Transverse colon (tissue), 4 donors: Measurements from ENCODE around the gene PDE2A. TPM values are rescaled to one million over a fixed set of nuclear protein-coding genes. Genes with fewer than 3 reads are reported as not detected.

Source experiments
- DNase-seq: peaks from one replicate; pipeline ENCODE4 v3.0.0-alpha.2; 2019
- H3K27ac ChIP-seq, 4 donors: fragments of 200-600 bp; sonication (generic); 2 replicates each; pipeline ENCODE4 v1.5.1; 2016 to 2018; ENCODE audit warnings: inconsistent platforms in 4 of 4
- H3K27me3 ChIP-seq: fragments of 200-600 bp; sonication (generic); 2 replicates; pipeline ENCODE4 v1.5.1; 2017; ENCODE audit warnings: inconsistent platforms
- H3K36me3 ChIP-seq, 4 donors: fragments of 200-600 bp; sonication (generic); 2 replicates each; pipeline ENCODE4 v1.5.1; 2017 to 2019; ENCODE audit warnings: inconsistent platforms in 4 of 4
- H3K4me1 ChIP-seq, 4 donors: fragments of 200-600 bp; sonication (generic); 2 replicates each; pipeline ENCODE4 v1.5.1; 2017 to 2020; ENCODE audit warnings: inconsistent platforms in 4 of 4
- H3K4me3 ChIP-seq, 4 donors: fragments of 200-600 bp; sonication (generic); 1 replicate in 1 of 4; 2 replicates in 3 of 4; pipeline versions ENCODE4 v1.5.1 to v1.6.1; 2017 to 2019; ENCODE audit warnings: inconsistent platforms in 4 of 4
- H3K9me3 ChIP-seq, 2 donors: fragments of 200-600 bp; sonication (generic); 2 replicates each; pipeline ENCODE4 v1.5.1; 2017 to 2019; ENCODE audit warnings: inconsistent platforms in 2 of 2
- EP300 ChIP-seq: sonication (generic); formaldehyde crosslinking; IDR thresholded peaks from one replicate; pipeline ENCODE4 v1.6.1; 2017; ENCODE audit warnings: antibody characterized with exemption, low read depth
- POLR2A ChIP-seq: fragments of 450-650 bp; IDR thresholded peaks from one replicate; pipeline ENCODE4 v1.6.1; 2016; ENCODE audit warnings: antibody characterized with exemption, mild to moderate bottlenecking, moderate library complexity
- POLR2AphosphoS5 ChIP-seq, 3 donors: sonication (generic); formaldehyde crosslinking; IDR thresholded peaks; one replicate each; pipeline ENCODE4 v1.6.1; 2016; ENCODE audit warnings: antibody characterized with exemption in 3 of 3
- WGBS, 2 donors: methylation state at CpG; one replicate each; pipeline ENCODE4 v1.1.5; 2018; ENCODE audit warnings: low coverage in 1 of 2; 5-methylcytosine and 5-hydroxymethylcytosine counted together
- in situ Hi-C, 4 donors: fragments of 200-750 bp; cut with MboI; loops; one replicate each; pipeline versions ENCODE4 v1.15.0 to v1.15.1; 2017; ENCODE audit warnings: low sequenced_read_pairs in 3 of 4, low pct_ligation_motif_present in 1 of 4, low pct_unique_long_range_greater_than_20kb in 1 of 4
- intact Hi-C: fragments of 100-400 bp; cut with DNase I; formaldehyde crosslinking; loops from one replicate; pipeline ENCODE4 v1.15.1; 2023; ENCODE audit warnings: low total_unique reads
- total RNA-seq, 4 donors: library from RNA; depleted of rRNA; stranded (reverse); fragments of >200 nt; gene quantifications; one replicate each; pipeline ENCODE4 v1.1.0, GENCODE V29; 2016
- TF ChIP-seq, protein P1 (sequence below), 5 experiments: fragments of 200-600 bp in 3 of 5; fragments of 450-650 bp in 2 of 5; sonication (generic) in 3 of 5; IDR thresholded peaks; 1 replicate in 2 of 5; 2 replicates in 3 of 5; pipeline ENCODE4 v1.5.1; 2016 to 2017; ENCODE audit warnings: antibody characterized with exemption in 5 of 5, inconsistent platforms in 3 of 5, mild to moderate bottlenecking in 2 of 5, moderate library complexity in 1 of 5

Gene PDE2A
- total RNA-seq, 4 donors from 2014 or later: 6.6 to 41.9 (median 17.1) TPM

DNA sequence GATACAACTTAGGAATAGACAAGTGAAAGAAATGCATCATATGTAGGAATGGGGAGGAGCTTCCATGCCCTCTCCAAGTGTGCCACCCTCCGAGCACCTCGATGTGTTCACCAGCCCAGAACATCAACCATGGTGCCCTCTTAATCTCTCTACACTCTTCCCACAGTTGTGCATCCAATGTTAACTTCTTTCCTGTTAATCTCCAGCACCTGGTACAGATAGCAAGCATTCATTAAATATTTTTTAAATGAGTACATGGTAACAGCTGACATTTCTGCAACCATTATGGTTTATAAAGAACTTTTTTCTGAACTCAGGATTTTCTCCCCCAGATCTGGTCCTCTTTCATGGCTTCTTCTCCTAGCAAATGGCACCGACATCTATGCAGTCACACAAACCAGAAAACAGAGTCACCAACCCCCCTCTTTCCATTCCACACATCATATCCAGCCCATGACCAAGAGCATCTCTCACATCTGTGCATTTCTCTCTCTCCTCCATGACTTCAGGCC lies 121.8 kb downstream of the PDE2A start:
- Histone ChIP-seq H3K36me3 (no peaks in the 10 kb centered on the region), H3K9me3 (no peaks in the 10 kb centered on the region), H3K27ac (no peak overlapping the region), H3K4me3 (no peak overlapping the region), H3K27me3 (no peaks in the 10 kb centered on the region), H3K4me1 (no peaks in the 10 kb centered on the region)
- WGBS, 2 donors: 82 to 93% methylated on average over 3 of the region's 3 CpGs
- no peak for DNase-seq
- intact Hi-C loops (no loop called here), in situ Hi-C loops (no loop called here)
- TF ChIP-seq EP300 (no peak), POLR2AphosphoS5 (IDR thresholded peaks at IDR 0.05) (no peak), POLR2A (no peak)
- TF ChIP-seq, protein P1, sequence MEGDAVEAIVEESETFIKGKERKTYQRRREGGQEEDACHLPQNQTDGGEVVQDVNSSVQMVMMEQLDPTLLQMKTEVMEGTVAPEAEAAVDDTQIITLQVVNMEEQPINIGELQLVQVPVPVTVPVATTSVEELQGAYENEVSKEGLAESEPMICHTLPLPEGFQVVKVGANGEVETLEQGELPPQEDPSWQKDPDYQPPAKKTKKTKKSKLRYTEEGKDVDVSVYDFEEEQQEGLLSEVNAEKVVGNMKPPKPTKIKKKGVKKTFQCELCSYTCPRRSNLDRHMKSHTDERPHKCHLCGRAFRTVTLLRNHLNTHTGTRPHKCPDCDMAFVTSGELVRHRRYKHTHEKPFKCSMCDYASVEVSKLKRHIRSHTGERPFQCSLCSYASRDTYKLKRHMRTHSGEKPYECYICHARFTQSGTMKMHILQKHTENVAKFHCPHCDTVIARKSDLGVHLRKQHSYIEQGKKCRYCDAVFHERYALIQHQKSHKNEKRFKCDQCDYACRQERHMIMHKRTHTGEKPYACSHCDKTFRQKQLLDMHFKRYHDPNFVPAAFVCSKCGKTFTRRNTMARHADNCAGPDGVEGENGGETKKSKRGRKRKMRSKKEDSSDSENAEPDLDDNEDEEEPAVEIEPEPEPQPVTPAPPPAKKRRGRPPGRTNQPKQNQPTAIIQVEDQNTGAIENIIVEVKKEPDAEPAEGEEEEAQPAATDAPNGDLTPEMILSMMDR (IDR thresholded peaks at IDR 0.05): no peak

DNA sequence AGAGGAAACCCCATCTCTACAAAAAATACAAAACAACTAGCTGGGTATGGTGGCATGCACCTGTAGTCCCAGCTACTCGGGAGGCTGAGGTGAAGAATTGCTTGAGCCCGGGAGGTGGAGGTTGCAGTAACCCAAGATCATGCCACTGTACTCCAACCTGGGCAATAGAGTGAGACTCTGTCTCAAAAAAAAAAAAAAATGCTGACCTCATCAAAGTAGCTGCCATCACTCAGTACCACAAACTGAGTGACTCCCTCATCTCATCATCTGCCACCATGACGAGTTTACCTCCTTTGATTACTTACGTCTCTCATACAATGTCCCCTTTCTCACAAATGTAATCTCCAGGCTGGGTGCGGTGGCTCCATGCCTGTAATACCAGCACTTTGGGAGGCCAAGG lies 122.7 kb downstream of the PDE2A start:
- DNase-seq: no peak
- in situ Hi-C loops (no loop called here), intact Hi-C loops (no loop called here)
- H3K27me3 ChIP-seq: no peaks in the 10 kb centered on the region
- H3K36me3 ChIP-seq: no peaks in the 10 kb centered on the region
- H3K9me3 ChIP-seq: no peaks in the 10 kb centered on the region
- H3K4me1 ChIP-seq: no peaks in the 10 kb centered on the region
- 90 to 100% methylated on average over 2 to 5 of the region's 5 CpGs for WGBS, 2 donors
- TF ChIP-seq EP300 (no peak), POLR2AphosphoS5 (IDR thresholded peaks at IDR 0.05) (no peak), POLR2A (no peak)
- TF ChIP-seq, protein P1 (IDR thresholded peaks at IDR 0.05): no peak
- H3K27ac ChIP-seq: no peak overlapping the region
- H3K4me3 ChIP-seq: no peak overlapping the region

DNA sequence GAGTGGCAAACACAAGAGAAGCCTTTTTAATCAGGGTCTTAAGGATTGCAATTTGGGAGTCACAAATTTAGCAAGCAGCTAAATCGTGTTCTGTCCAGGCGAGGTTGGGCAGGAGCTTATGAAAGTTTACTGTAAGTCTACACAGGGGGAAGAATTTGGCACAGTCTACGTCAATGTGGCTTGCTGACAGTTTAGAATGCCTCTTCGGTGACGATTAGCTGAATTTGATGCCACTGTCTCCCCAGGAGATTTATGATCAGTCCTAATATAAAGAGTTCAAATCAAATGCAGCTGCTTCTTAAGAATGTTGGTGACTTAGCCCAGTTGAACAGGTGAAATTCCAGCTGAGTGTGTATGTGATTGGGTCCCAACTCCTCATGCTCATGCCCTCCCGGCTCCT lies 125.8 kb downstream of the PDE2A start:
- Histone ChIP-seq H3K27me3 (no peaks in the 10 kb centered on the region), H3K4me1 (no peaks in the 10 kb centered on the region), H3K27ac (no peak overlapping the region), H3K36me3 (no peaks in the 10 kb centered on the region), H3K4me3 (no peak overlapping the region), H3K9me3 (no peaks in the 10 kb centered on the region)
- 76 to 82% methylated on average over 6 of the region's 6 CpGs for WGBS, 2 donors
- intact Hi-C loops: no loop called here
- TF ChIP-seq EP300: no peak
- no peak for TF ChIP-seq POLR2AphosphoS5 (IDR thresholded peaks at IDR 0.05)
- no peak for TF ChIP-seq POLR2A
- no peak for DNase-seq
- in situ Hi-C loops: no loop called here

DNA sequence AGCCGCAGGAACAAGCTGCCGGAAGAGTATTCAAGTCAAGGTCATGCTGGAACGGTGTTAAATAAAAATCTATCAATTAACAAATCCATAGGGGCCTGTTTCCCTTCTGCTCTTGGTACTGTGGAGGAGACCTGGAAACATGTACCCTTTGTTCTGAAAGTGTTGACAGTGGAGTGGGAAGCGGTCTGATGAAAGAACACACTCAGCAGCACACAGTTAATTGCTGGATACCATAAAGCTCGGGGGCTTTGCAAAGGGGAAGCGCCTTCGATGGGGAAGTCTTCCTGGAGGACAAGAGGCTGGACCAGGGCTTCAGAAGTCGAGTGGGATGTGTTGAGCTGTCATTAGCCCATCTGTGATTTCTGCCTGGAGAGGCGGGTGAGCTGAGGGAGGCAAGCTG lies 127.4 kb downstream of the PDE2A start:
- no peak for TF ChIP-seq POLR2A
- TF ChIP-seq, protein P1 (IDR thresholded peaks at IDR 0.05): no peak
- TF ChIP-seq EP300: no peak
- TF ChIP-seq POLR2AphosphoS5 (IDR thresholded peaks at IDR 0.05): no peak

DNA sequence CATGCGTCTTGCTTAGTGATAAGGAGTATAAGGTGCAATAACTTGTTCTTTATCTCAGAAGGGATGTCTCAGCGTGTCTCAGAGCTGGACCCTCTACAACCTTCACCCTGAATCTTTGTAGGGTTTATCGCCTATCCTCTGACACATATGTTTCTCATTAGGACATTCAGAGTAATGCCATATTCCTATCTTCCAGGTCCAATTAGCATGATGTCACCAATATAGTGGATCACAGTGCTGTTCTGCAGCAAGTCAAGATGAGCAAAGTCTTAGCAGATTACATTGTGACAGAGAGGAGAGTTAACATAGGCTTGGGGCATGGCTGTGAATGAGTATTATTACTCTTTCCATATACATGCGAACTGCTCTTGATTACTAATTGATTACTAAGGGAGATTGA lies 129.6 kb downstream of the PDE2A start:
- TF ChIP-seq, protein P1 (IDR thresholded peaks at IDR 0.05): no peak
- TF ChIP-seq POLR2A: no peak
- no peak for TF ChIP-seq EP300
- TF ChIP-seq POLR2AphosphoS5 (IDR thresholded peaks at IDR 0.05): no peak
- no peak overlapping the region for H3K4me3 ChIP-seq
- no peaks in the 10 kb centered on the region for H3K36me3 ChIP-seq
- intact Hi-C loops (no loop called here), in situ Hi-C loops (no loop called here)
- no peaks in the 10 kb centered on the region for H3K9me3 ChIP-seq
- no peaks in the 10 kb centered on the region for H3K4me1 ChIP-seq
- peaks cover 20% of the 10 kb centered on the region for H3K27me3 ChIP-seq
- no peak for DNase-seq
- 80 to 86% methylated on average over 4 of the region's 4 CpGs for WGBS, 2 donors
- no peak overlapping the region for H3K27ac ChIP-seq

More for the DNA sequence above, 127.4 kb downstream of the PDE2A start:
- H3K27ac ChIP-seq: no peak overlapping the region
- 66% methylated on average over 9 of the region's 9 CpGs; no CpG with 5 or more reads in 1 of the 2 donors for whole genome bisulfite sequencing, 2 donors
- DNase-seq: no peak
- peaks cover 5% of the 10 kb centered on the region for H3K27me3 ChIP-seq
- in situ Hi-C loops: no loop called here
- no peak overlapping the region for H3K4me3 ChIP-seq
- H3K4me1 ChIP-seq: no peaks in the 10 kb centered on the region
- intact Hi-C loops: no loop called here
- H3K36me3 ChIP-seq: no peaks in the 10 kb centered on the region
- H3K9me3 ChIP-seq: no peaks in the 10 kb centered on the region
